Activated T-helper 2 cell treated with anti-CD3 and anti-CD28 coated beads, Interferon-gamma antibody, Interleukin-2, Interleukin-4, amounts not matched to agents 10 μg/mL and 5 μg/mL and 100 μg/mL, durations not matched to agents 14 hours and 24 hours and 36 hours (primary cell): Measurements from ENCODE around the gene ARHGDIG. TPM values are rescaled to one million over a fixed set of nuclear protein-coding genes. Genes with fewer than 3 reads are reported as not detected.

Source experiments
- DNase-seq: peaks from one replicate; pipeline ENCODE4 v3.0.0; 2021; ENCODE audit warnings: low spot score
- H3K27ac Mint-ChIP-seq: one replicate; pipeline ENCODE4 v1.8.0; 2021; ENCODE audit warnings: mixed read lengths
- H3K27me3 Mint-ChIP-seq: one replicate; pipeline ENCODE4 v1.8.0; 2021; ENCODE audit warnings: low read depth, mixed read lengths
- H3K36me3 Mint-ChIP-seq: one replicate; pipeline ENCODE4 v1.8.0; 2021; ENCODE audit warnings: low read depth, mixed read lengths
- H3K4me1 Mint-ChIP-seq: one replicate; pipeline ENCODE4 v1.8.0; 2021; ENCODE audit warnings: low read depth, mixed read lengths
- H3K4me3 Mint-ChIP-seq: one replicate; pipeline ENCODE4 v1.8.0; 2021; ENCODE audit warnings: low read depth, mild to moderate bottlenecking, moderate library complexity, mixed read lengths
- H3K9me3 Mint-ChIP-seq: one replicate; pipeline ENCODE4 v1.8.0; 2021; ENCODE audit warnings: mixed read lengths
- intact Hi-C: fragments of 100-400 bp; cut with micrococcal nuclease; formaldehyde crosslinking; loops from one replicate; pipeline ENCODE4 v1.15.1; 2023
- total RNA-seq: library from RNA; stranded (reverse); gene quantifications from 2 replicates; pipeline ENCODE4 v1.2.3, GENCODE V29; 2022

The ARHGDIG gene
- total RNA-seq, 1 donor from 2014 or later, result 0.82 TPM

DNA sequence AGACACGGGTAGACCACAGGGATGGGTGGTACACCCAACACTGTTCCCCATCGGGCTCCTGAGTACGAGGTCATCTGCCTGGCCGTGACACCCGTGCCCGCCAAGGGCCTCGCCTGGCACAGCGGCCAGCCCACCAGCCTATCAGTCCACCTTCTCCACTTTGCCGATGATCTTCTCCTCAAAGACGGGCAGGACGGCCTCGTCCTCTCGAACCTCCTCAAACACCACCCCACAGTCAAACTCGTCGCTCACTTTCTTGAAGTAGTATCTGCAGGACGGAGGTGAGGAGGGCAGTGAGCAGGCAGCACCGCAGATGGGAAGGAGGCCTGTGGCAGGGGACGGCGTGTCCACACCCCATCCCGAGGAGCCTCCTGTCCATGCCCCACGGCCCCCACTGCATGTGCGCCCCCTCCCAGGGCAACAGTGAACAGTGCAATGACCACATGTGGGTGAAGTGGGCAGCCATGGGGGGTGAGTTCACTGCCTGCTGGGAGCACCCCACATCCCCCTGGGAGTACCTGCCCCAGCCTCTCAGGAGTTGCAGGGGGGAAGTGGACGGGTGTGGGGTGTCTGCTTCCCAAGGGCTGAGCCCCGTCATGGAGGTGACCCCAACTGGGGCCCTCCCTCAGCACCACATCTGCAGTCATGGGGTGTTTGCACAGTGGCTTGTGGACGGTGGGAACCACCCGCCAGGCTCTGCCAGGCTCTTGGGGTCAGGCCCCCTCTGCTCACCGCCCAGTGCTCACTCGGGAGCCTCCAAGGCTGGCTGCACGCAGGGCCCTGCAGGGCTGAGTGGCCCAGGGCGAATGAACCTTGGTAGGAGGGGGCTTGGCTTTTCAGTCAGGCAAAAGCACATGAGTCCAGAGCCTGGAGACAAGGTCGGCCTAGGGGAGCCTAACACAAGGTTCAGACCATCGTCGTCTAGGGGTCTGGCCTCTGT is 7.9 kb downstream of the ARHGDIG start:
- intact Hi-C loops, result no loop called here
- Mint-ChIP-seq H3K9me3 (no peaks in the 10 kb centered on the region), H3K4me3 (no peak overlapping the region), H3K27ac (no peak overlapping the region), H3K36me3 (peaks cover 14% of the 10 kb centered on the region), H3K4me1 (no peaks in the 10 kb centered on the region), H3K27me3 (no peaks in the 10 kb centered on the region)
- no peak for DNase-seq

DNA sequence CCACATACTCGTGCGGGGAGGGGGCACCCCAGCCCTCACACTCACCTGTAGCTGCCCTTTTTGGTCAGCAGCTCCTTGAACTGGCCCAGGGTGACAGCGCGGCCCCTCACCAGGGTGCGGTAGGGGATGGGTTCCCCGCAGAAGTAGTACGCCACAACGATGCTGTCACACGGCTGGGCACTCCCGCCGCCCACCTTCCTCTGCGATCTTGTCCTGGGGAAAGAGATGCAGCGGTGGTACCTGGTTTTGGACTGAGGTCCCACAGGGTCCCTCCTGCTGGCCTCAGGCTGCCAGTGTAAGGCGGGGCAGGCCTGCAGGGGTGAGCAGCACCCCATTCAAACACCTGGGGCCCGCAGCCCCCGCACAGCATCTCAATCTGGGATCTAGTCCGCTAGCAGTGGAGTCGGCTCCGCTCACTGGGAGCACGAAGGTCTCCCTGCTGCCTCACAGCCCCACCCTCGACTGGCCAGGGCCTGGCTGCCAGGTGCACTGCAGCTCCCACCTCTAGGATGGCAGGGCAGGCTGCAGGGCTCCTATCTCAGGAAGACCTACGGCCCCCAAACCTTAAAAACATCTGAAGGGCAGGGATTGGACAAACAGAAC is 9.1 kb downstream of the ARHGDIG start:
- no peaks in the 10 kb centered on the region for H3K4me1 Mint-ChIP-seq
- no peak overlapping the region for H3K27ac Mint-ChIP-seq
- no peak for DNase-seq
- intact Hi-C loops, result no loop called here
- peaks cover 20% of the 10 kb centered on the region for H3K36me3 Mint-ChIP-seq
- no peak overlapping the region for H3K4me3 Mint-ChIP-seq
- no peaks in the 10 kb centered on the region for H3K9me3 Mint-ChIP-seq
- H3K27me3 Mint-ChIP-seq, result no peaks in the 10 kb centered on the region

DNA sequence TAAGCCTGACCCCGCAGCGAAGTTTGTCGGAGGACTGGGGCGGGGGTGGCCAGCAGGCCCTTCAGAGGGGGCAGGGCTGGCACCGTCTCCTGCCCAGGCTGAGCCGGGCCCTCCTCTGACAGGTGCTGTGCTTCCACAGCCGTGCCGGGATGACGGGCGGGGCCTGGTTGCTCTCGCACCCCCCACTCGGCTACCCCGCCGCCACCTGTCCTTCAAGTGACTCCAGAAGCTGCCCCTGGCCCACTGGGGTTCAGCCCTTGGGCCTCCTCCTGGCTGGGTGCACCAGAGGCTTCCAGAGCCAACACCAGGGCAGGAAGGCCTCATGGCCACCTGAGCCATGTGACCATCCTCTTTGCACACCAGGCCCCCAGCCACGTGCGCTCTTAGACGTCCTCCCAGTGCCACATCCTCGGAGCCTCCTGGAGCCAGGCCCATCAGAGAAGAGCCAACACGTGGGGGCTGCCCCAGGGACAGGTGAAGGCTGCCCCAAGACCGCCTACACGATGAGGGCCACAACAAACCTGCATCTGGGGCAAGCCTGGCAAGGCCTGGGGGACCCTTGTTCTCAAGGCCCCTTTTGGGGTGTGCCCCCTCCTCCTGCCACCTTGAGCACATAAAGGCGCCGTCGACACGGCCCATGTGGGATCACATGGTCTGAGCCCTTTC is 9.8 kb downstream of the ARHGDIG start:
- peaks cover 20% of the 10 kb centered on the region for H3K36me3 Mint-ChIP-seq
- H3K27me3 Mint-ChIP-seq, result no peaks in the 10 kb centered on the region
- intact Hi-C loops, result no loop called here
- no peaks in the 10 kb centered on the region for H3K4me1 Mint-ChIP-seq
- no peaks in the 10 kb centered on the region for H3K9me3 Mint-ChIP-seq
- no peak overlapping the region for H3K27ac Mint-ChIP-seq
- no peak for DNase-seq
- H3K4me3 Mint-ChIP-seq, result no peak overlapping the region

DNA sequence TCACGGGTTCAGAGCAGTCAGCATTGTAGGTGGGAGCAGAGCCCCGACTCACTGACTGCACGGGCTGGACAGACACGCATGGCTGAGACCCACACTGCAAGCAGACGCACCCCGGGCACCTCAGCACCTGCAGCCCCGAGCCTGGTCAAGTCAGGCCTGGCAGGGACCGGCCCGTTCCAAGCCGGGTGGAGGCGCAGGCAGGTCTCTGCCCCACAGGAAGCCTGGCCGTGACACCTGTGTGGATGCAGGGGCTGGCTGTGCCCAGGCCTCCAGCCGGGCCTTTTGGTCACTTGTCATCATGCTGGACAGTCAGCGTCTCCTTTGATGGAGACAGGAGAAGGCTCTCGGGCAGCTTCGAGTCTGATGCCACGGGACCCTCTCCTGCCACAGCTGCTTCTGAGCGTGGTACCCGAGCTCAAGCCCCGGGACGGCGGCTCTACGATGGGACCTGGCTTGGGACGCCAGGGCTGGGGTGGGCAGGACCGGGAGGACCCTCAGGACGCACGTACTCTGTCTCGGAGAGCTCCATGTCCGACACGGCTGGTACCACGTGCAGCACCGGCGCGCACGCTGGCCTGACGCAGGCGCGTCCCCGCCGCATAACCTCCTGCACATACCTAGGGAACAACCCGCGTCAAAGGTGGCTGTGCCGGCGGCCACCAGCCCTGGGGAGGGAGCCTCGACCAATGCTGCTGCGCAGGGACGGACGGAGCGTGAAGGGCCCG is 10.5 kb downstream of the ARHGDIG start:
- Mint-ChIP-seq H3K27ac (no peak overlapping the region), H3K27me3 (no peaks in the 10 kb centered on the region), H3K4me1 (no peaks in the 10 kb centered on the region), H3K9me3 (no peaks in the 10 kb centered on the region), H3K4me3 (no peak overlapping the region), H3K36me3 (peaks cover 20% of the 10 kb centered on the region)
- no peak for DNase-seq
- intact Hi-C loops, result no loop called here

DNA sequence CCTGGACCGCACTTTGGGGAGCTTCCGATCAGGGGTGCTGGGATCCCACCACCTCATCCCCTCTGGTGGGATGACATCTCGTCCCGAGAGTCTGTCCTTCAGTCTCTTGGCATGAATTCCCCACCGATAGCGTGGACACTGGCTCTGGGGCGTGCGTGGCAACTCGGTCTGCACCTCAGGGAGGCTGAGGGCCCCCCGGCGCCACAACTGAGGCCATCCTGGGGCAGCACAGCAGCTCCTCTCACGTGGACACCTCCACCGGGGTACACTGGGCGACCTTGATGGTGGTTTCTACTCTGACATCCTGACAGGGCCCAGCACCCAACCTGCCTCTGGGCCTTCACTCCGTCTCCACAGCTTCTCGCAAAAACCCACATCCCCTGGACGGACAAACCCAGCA is 11.1 kb downstream of the ARHGDIG start:
- Mint-ChIP-seq H3K4me1 (no peaks in the 10 kb centered on the region), H3K9me3 (no peaks in the 10 kb centered on the region), H3K27me3 (no peaks in the 10 kb centered on the region), H3K36me3 (peaks cover 20% of the 10 kb centered on the region), H3K27ac (no peak overlapping the region), H3K4me3 (no peak overlapping the region)
- no peak for DNase-seq
- intact Hi-C loops, result no loop called here

DNA sequence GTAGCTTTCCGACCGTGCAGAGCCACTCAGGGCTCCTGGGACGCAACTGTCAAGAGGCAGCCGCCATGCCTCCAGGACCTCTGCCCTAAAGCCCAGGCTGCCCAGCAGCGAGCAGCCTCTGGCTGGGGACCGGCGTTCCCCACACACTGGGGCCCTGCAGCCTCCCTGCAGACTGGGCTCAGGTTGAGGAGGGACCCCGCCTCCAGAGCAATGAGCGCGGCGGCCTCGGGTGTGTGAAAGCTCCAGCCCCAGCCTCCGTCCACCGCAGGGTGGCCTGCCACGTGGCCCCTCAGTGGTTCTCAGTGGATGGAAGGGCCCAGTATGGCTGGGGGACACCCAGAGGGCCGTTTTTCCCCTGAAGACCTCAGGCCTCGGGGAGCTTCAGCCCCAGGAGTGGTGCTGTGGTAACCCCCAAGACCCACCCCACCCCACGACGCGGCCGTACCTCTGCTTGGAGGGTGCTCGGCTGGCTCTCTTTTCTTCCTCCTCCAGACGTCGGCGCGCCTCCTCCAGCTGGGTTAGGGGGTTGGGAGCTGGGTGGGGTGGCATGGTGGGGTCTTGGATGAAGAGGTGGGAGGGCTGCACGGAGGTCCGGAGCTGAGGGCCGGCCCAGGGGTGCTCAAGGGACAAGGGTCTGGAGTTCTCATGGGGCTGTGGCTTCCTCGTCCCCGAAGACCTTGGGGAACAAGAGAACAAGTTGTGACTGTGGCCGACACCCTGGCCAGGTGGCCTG is 12.8 kb downstream of the ARHGDIG start:
- H3K4me3 Mint-ChIP-seq, result no peak overlapping the region
- no peaks in the 10 kb centered on the region for H3K4me1 Mint-ChIP-seq
- intact Hi-C loops, result no loop called here
- peaks cover 13% of the 10 kb centered on the region for H3K36me3 Mint-ChIP-seq
- no peaks in the 10 kb centered on the region for H3K9me3 Mint-ChIP-seq
- no peaks in the 10 kb centered on the region for H3K27me3 Mint-ChIP-seq
- no peak overlapping the region for H3K27ac Mint-ChIP-seq
- no peak for DNase-seq

DNA sequence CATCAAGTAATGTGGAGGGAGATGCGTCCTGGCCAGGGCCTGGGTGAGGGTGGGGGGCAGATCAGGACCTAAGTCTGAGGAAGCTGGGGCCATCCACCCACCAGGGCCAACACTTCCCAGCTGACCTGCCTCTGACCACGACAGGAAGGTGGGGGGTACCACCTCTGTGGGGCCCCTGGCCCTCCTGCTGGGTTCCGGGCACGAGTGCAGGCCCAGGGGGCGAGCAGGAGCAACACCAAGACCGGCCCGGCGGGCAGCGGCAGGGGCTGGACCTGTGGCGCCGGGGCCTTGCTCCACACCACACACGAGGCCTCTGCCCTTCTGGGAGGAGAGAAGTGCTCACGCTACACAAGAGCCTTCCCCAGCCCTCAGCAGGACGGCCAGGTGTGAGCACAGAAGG is 15.9 kb downstream of the ARHGDIG start:
- Mint-ChIP-seq H3K4me3 (no peak overlapping the region), H3K9me3 (no peaks in the 10 kb centered on the region), H3K27ac (no peak overlapping the region), H3K27me3 (no peaks in the 10 kb centered on the region), H3K4me1 (no peaks in the 10 kb centered on the region), H3K36me3 (peaks cover 9% of the 10 kb centered on the region)
- DNase-seq, result no peak
- intact Hi-C loops, result no loop called here

DNA sequence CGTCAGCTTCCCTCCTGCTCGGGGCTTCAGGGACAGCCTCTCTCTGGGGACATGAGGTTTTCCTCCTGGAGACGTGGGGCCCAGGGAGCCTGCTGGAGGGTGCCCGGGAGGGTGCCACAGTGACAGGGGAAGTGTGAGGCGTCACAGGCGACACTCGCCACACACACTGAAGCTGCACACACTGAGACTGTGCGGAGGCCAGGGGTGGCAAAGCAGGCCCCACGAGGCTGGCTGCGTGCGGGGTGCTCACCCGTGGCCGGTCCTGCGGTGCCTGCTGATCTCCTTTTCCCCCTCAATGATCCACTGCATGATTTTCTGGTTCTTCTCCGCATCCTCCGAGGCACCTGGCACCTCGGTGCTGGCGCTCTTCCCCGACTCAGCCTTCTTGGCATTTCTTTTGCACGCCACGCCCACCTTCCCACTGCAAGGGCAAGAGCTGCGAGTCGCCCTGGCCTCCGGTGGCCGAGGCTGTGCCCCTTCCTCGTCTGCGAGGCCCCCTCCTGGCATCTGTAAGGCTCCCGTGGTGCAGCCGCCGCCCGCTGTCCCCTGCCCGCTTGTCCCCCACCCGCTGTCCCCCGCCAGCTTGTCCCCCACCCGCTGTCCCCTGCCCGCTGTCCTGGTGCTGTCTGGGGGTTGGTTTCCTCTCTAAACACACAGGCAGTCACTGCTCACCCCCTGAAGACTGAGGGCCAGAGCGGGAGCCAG is 16.6 kb downstream of the ARHGDIG start:
- Mint-ChIP-seq H3K4me3 (no peak overlapping the region), H3K36me3 (peaks cover 9% of the 10 kb centered on the region), H3K27ac (no peak overlapping the region), H3K9me3 (no peaks in the 10 kb centered on the region), H3K27me3 (no peaks in the 10 kb centered on the region), H3K4me1 (no peaks in the 10 kb centered on the region)
- intact Hi-C loops, result no loop called here
- DNase-seq, result no peak

DNA sequence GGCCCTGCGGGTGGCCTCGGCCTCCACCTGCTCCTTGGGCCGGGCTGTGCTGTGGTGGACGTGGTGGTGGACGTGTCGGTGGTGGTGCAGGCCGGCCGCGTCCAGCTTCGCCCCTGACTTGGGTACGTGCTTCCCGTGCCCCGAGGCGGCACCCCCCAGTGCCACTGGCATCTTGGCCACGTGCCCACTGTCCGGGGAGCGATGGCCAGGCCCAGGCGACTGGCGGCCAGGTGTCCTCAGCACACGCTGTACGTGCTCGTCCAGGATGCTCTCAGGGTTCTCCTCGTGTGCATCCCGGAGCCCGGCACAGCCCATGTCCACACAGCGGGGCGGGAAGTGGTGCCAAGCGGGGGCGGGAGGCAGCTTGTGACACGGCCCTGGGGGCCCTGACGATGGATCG is 17.4 kb downstream of the ARHGDIG start:
- no peaks in the 10 kb centered on the region for H3K4me1 Mint-ChIP-seq
- intact Hi-C loops, result no loop called here
- H3K4me3 Mint-ChIP-seq, result no peak overlapping the region
- no peak overlapping the region for H3K27ac Mint-ChIP-seq
- peaks cover 7% of the 10 kb centered on the region for H3K36me3 Mint-ChIP-seq
- no peak for DNase-seq
- H3K9me3 Mint-ChIP-seq, result no peaks in the 10 kb centered on the region
- no peaks in the 10 kb centered on the region for H3K27me3 Mint-ChIP-seq

DNA sequence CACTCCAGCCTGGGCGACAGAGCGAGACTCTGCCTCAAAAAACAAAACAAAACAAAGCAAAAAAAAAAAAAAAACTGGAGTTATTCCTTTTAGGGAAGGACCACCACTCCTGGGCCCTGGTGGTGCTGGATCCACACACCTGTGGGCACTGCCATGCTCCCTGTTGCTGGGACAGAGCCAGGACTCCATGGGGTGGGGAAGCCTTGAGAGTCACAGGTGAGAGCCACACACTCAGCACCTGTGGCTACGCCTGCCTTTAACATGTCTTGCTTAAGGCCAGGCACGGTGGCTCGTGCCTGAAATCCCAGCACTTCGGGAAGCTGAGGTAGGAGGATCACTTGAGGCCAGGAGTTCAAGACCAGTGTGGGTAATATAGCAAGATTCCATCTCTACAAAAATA is 20.8 kb downstream of the ARHGDIG start:
- intact Hi-C loops, result no loop called here
- DNase-seq, result no peak
- H3K4me1 Mint-ChIP-seq, result no peaks in the 10 kb centered on the region
- no peak overlapping the region for H3K27ac Mint-ChIP-seq
- H3K36me3 Mint-ChIP-seq, result peaks cover 16% of the 10 kb centered on the region
- no peaks in the 10 kb centered on the region for H3K9me3 Mint-ChIP-seq
- H3K4me3 Mint-ChIP-seq, result no peak overlapping the region
- H3K27me3 Mint-ChIP-seq, result no peaks in the 10 kb centered on the region

DNA sequence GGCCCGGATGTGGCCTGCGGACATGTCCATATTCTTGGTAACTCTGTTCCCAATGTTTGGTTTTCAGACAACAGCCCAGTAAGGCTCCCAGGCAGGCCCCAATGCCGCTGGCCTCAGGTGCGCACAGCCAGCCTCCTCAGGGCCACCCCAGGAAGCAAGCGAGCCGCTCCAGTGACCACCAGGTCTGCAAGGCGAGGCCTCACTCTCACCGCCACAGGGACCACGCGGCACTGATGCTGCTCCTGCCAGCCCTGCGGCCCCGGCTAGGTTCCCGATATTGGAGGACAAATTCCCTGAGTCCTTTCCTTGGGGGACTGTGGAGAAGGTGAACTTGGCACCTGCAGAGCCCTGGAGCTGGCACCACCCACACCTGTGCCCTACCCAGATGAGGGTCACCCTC is 21.6 kb downstream of the ARHGDIG start:
- Mint-ChIP-seq H3K27ac (no peak overlapping the region), H3K9me3 (no peaks in the 10 kb centered on the region), H3K4me1 (no peaks in the 10 kb centered on the region), H3K27me3 (no peaks in the 10 kb centered on the region), H3K4me3 (no peak overlapping the region), H3K36me3 (peaks cover 16% of the 10 kb centered on the region)
- intact Hi-C loops, result no loop called here
- no peak for DNase-seq
